Measurements from ENCODE around the gene CCDC28B.
"Not testable (repeated sequence)": the region's sequence is repeated elsewhere in the genome, so short reads cannot be mapped to it uniquely, and the experiment has no call there.

The CCDC28B gene

GRCh38 chr1:32200226-32201010 is at the start of gene CCDC28B:
CCDC28B (plus strand) TSS chr1:32200595; CDS start chr1:32201936, 1,341 bp downstream.
- DNase-seq: peak; percentile 34

- DNase-seq: no peak
These were observed 49.5 kb upstream of the CCDC28B start for GRCh38 chr1:32150847-32151246.

DNA sequence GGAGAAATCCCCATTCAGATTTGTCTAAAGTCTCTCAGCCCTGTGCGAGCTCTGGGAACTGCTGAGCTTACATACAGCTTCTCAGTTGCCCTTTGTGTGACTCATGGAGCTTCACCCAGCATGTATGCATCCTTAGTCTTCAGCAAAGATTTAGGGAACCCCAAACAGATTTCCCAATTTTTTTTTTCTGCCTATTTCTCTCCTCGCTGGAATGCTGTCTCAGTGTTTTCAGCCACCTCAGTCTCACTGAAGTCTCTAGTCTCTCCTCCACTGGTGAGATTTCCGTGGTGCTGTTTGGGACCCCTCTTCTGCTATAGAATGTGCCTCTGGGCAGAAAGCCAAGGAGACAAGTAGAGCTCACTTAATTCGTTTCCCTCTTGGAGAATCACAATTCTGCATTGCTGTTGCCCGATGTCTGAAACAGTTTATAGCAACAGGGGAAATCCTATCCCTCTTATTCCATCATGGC is 49.0 kb upstream of the CCDC28B start:
- DNase-seq: no peak

GRCh38 chr1:32159189-32159588 is 41.2 kb upstream of the CCDC28B start:
- no peak for DNase-seq

DNA sequence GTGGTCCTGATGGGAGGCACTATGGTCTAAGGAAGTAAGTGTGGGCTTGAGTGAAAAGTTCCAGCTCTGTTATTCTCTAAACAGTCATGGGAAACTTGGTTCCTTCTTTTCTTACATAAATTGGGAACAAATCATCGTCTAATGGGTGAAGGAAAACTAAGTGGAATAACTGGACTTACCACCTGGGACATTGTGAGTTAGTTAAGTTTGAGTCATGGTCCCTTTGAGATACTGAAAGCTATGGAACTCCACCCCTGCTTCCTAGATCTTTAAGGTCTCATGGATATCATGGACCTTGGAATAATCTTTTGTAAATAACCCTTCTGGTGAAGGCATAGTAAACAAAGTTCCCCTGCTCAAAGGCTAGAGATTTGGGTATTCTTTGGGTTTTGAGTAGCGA is 37.0 kb upstream of the CCDC28B start:
- DNase-seq: no peak

- DNase-seq: not testable (repeated sequence)
These were observed 34.8 kb upstream of the CCDC28B start for GRCh38 chr1:32165633-32166032.

GRCh38 chr1:32170991-32171390 is 29.4 kb upstream of the CCDC28B start:
- no peak for DNase-seq

DNA sequence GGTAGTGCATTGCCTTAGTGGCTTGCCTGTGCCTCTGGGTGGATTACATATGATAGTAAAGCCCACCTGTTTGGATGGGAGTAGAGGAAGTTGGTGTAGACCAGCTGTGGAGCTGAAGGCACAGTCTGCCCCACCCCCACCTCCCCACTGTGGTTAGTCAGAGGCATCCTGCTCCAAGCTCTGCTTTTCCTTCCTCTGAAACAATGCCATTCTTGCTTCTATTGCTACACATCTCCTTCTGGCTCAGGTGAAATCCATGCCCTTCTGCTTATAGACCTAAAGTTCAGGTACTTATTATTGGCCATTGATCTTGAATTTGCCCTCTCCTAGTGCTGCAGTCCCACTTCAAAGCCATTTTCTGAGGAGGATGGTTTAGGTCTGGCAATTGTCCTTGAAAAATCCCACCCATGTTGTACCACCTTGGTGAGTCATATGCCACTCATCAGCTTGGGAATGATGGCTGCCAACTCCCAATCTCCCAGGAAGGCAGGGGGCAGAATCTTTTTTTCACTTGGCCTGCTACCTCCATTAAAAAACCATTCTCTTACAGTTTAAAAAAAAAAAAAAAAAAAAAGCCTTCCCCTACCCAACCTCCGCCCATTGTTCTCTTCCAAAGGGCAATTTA is 27.7 kb upstream of the CCDC28B start:
- DNase-seq: no peak

- no peak for DNase-seq
These were observed 21.8 kb upstream of the CCDC28B start for GRCh38 chr1:32178380-32179192.

DNA sequence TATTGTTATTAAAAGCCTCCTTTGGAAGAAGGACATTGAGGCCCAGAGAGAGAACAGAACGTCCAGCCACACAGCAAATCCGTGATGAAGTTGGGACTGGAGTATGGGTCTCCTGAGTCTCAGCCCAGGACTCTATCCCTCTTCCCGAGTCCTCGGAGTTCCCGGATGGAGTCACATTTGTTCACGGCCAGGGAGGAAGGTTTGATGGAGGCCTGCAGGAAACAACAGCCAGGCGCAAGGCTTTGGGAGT is 21.3 kb upstream of the CCDC28B start:
- DNase-seq: no peak

- peak; percentile 83 for DNase-seq
These were observed 20.8 kb upstream of the CCDC28B start, which contains the start of gene TXLNA for GRCh38 chr1:32179443-32180185. TXLNA (plus strand) TSS chr1:32179675; CDS start chr1:32180346, 671 bp downstream.

DNA sequence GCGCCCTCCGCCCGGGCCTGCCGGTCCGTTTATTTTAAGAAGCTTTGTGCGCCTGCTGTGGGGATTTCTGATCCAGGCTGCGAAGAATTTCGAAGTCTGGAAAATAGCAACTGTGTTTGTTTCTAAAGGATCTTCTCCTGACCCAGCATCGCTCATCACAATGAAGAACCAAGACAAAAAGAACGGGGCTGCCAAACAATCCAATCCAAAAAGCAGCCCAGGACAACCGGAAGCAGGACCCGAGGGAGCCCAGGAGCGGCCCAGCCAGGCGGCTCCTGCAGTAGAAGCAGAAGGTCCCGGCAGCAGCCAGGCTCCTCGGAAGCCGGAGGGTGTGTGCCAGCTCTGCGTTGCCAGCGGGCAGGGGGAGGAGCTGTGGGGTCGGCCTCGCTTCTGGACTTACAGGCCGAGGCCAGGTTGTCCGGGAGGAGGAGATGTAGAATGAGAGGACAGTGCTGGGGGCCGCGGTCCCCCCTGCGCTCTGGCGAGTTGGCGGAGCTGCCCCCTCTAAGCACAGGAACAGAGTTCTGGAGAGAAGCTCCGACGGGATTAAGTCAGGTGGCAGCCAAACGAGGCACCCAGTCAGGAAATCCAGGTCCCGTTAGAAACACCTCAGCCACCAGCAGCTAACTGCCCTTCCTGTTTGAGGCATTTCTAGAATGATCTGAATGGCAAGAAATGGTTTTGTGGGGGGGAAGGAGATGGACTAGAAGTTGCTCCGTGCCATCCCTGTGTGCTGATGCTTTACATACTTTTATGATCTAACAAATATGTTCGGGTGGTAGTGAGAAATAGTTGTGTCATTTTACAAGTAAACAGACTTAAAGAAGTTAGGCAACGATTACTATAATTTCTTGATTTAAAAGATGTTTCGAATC is 20.0 kb upstream of the CCDC28B start:
- DNase-seq: no peak

DNA sequence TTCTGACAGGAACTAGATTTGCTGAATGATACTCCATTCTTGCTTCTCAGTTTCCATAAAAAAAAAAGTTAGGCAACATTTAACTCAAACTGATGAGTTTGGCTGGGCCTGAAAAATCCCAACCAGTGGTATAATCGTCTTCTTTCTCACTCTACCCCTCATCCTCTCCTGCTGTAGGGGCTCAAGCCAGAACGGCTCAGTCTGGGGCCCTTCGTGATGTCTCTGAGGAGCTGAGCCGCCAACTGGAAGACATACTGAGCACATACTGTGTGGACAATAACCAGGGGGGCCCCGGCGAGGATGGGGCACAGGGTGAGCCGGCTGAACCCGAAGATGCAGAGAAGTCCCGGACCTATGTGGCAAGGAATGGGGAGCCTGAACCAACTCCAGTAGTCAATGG is 19.3 kb upstream of the CCDC28B start:
- DNase-seq: no peak

GRCh38 chr1:32181563-32181962 is 18.8 kb upstream of the CCDC28B start:
- DNase-seq: no peak

DNA sequence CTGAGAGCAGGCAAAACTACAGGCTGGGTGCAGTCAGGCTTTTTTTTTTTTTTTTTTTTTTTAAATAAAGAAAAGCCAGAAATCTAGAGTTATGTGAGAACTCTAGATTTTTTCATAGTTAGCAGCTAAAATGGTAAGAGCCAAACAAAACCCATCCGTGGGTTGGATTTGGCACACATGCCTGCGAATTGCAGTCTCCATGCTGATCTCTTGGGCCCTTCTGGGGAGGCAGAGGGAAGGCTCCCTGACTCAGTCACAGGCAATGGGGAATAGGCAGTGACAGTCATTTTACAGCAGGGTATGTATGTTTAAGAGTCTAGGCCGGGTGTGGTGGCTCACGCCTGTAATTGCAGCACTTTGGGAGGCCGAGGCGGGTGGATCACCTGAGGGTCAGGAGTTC is 18.3 kb upstream of the CCDC28B start:
- DNase-seq: no peak

- DNase-seq: no peak
These were observed 15.7 kb upstream of the CCDC28B start for GRCh38 chr1:32184650-32185049.

DNA sequence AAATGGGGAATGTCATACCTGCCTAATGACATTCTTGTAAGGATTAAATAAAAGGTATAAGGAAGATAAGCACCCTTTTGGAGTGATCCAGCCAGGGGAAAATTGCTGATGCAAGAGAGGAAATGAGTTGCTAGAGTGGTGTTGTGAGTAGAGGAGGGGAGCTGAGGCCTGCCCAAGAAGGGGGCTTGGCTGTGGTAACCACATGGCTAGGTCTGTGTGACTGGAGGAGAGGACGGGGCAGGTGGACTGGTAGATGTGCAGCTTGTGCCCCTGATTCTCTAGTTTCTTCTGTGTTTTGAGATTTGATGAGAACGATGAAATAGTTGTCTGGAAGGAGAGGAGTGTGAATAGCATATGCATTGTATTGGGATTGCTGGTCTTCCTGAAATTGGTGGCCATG is 14.3 kb upstream of the CCDC28B start:
- DNase-seq: no peak

DNA sequence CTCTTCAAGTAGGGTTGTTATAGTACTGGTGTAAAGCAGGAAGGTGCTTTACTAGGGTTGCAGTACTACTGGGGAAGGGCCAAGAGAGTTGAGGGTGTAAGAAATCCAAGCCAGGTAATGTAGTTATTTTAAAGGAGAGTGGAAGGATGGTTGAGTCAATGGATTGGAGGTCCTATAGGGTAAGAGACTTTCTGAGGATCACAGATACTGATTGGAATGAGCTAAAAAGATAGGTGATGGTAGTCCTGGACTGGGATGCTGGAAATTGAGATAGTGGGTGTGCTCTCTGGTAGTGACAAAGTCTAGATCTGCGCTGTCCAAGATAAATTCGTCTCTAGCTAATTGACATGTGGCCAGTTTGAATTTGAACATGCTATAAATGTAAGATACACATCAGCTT is 13.9 kb upstream of the CCDC28B start:
- no peak for DNase-seq

DNA sequence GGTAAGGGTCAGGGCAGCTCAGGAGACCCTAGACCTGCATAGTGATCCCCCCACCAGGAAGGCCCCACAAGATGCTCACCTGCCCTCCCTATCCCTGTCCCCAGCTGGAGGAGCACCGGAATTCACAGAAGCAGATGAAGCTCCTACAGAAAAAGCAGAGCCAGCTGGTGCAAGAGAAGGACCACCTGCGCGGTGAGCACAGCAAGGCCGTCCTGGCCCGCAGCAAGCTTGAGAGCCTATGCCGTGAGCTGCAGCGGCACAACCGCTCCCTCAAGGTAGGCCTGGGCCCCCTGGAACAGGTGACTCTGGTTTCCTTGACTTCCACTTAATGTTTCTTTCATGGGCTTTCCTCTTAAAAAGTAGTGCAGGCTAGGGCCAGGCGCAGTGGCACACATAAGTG is 12.5 kb upstream of the CCDC28B start:
- DNase-seq: no peak

DNA sequence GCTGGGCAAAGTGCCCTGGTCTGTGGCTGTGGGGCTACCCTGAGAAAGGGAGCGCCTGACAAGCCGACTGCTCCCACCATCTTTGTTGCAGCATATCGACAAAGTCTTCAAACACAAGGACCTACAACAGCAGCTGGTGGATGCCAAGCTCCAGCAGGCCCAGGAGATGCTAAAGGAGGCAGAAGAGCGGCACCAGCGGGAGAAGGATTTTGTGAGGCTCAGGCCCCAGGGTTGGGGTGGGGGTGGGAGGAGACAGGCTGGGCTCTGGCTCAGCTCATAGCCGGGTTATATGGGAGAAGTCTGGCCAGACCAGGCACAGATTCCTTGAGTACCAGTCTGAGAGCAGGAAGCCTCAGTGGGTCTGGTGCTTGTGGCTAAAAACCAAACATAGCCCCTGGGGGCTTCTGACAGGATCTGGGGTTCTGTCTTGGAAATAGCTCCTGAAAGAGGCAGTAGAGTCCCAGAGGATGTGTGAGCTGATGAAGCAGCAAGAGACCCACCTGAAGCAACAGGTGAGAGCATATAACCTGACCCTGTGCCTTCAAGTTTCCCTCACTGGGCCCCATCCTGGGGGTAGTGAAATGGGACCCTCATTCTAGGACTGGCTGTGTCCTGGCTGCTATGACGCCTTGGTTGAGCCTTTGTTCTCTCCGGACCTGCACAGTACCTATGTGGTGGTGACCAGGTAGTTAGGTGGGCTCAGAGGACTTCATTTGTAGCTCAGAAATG is 8.0 kb upstream of the CCDC28B start:
- no peak for DNase-seq

- DNase-seq: no peak
These were observed 5.4 kb upstream of the CCDC28B start for GRCh38 chr1:32194984-32195383.

Data from activated T-cell treated with anti-CD3 and anti-CD28 coated beads for 4 hours (primary cell).